ENCODE measurements around the gene NAALADL2.

NAALADL2 gene

DNA sequence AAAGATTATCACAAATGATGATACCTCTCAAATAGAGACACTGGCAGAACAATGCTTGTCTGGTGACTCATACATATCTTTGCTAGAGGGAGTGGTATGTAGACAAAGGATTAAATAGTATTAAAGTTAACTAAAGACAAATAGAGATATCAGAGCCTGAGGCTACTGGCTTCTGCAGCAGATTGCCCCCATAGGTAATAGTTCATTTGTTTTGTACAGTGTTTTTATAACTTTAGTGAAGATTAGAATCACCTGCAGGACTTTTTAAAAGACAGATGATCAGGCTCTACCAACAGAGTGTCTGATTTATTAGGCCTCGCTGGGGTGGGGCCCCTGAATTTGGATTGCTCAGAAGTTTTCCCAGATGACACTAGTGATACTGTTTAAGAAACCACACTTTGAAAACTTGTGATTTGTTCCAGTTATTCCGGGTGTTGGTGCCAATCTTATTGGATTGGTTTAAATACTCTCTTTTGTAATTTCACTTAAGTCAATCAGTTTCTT, 96.4 kb downstream of the NAALADL2 start:
- Histone ChIP-seq H2AFZ (ENCODE audit: low read depth, low read length) (no peak overlapping the region), H3K27ac (ENCODE audit: low read length) (no peak overlapping the region), H3K4me2 (ENCODE audit: low read length) (no peak overlapping the region), H3K36me3 (replicated peaks; ENCODE audit: low read depth, low read length) (no peaks in the 10 kb centered on the region), H3K4me3 (ENCODE audit: low read length) (no peak overlapping the region), H3K9me3 (ENCODE audit: insufficient read depth, low read length) (no peaks in the 10 kb centered on the region), H3K27me3 (ENCODE audit: low read depth, low read length) (no peaks in the 10 kb centered on the region), H3K79me2 (ENCODE audit: low read length) (no peaks in the 10 kb centered on the region), H3K4me1 (ENCODE audit: low read length) (no peaks in the 10 kb centered on the region), H3K9ac (ENCODE audit: low read length) (no peak overlapping the region), H4K20me1 (ENCODE audit: insufficient read depth, low read length) (no peaks in the 10 kb centered on the region)
- TF ChIP-seq, protein P1, sequence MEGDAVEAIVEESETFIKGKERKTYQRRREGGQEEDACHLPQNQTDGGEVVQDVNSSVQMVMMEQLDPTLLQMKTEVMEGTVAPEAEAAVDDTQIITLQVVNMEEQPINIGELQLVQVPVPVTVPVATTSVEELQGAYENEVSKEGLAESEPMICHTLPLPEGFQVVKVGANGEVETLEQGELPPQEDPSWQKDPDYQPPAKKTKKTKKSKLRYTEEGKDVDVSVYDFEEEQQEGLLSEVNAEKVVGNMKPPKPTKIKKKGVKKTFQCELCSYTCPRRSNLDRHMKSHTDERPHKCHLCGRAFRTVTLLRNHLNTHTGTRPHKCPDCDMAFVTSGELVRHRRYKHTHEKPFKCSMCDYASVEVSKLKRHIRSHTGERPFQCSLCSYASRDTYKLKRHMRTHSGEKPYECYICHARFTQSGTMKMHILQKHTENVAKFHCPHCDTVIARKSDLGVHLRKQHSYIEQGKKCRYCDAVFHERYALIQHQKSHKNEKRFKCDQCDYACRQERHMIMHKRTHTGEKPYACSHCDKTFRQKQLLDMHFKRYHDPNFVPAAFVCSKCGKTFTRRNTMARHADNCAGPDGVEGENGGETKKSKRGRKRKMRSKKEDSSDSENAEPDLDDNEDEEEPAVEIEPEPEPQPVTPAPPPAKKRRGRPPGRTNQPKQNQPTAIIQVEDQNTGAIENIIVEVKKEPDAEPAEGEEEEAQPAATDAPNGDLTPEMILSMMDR (IDR thresholded peaks at IDR 0.05; ENCODE audit: low read depth, low read length), result no peak
- TF ChIP-seq EZH2phosphoT487 (IDR thresholded peaks at IDR 0.05; ENCODE audit: low read depth), result no peak

DNA sequence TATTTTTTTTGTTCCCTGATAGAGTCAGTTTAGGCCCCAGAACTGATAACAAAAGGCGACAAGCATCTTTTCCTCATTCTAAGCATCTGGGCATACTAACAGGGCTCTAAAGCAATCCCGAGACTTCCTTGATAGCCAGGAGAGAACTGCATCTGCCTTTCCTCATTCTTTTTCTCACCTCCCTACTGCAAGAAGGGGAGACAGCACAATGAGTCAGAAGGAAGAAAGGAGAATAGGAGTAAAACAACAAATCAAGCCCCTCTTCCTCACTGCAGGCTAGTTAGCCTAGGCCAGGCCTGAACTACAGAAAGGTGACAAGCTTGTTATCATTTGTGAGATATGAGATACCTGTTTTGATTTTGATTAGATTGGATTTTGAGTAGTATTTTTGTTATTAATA, 97.9 kb downstream of the NAALADL2 start:
- no peak overlapping the region for H3K27ac ChIP-seq (ENCODE audit: low read length)
- no peak overlapping the region for H3K4me2 ChIP-seq (ENCODE audit: low read length)

DNA sequence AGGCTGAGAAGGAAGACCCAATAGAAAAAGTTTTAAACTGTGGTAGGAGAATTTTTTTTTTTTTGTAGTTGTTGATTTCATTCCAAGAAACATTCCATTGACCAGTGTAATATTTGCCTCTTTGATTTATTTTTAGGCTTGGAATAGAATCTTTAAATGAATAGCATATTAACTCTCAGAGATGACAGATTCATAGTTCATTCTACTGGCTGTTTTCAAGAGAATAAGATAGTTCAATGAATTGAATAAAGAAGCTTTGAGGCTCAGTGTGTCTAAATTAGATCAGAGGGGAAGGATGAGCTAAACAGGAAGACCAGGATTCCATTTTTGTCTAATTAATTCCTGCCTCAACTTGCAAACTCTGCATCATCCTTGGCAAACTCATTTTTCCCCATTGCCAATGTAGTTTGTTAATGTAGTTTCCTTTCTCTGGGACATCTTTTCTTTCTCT, 98.4 kb downstream of the NAALADL2 start:
- Histone ChIP-seq H3K79me2 (ENCODE audit: low read length) (no peaks in the 10 kb centered on the region), H4K20me1 (ENCODE audit: insufficient read depth, low read length) (no peaks in the 10 kb centered on the region), H3K9me3 (ENCODE audit: insufficient read depth, low read length) (no peaks in the 10 kb centered on the region), H3K27ac (ENCODE audit: low read length) (no peak overlapping the region), H3K27me3 (ENCODE audit: low read depth, low read length) (no peaks in the 10 kb centered on the region), H3K4me1 (ENCODE audit: low read length) (no peaks in the 10 kb centered on the region), H3K4me2 (ENCODE audit: low read length) (no peak overlapping the region), H3K36me3 (replicated peaks; ENCODE audit: low read depth, low read length) (no peaks in the 10 kb centered on the region), H3K4me3 (ENCODE audit: low read length) (no peak overlapping the region), H2AFZ (ENCODE audit: low read depth, low read length) (no peak overlapping the region), H3K9ac (ENCODE audit: low read length) (no peak overlapping the region)
- TF ChIP-seq EZH2phosphoT487 (IDR thresholded peaks at IDR 0.05; ENCODE audit: low read depth), result no peak
- TF ChIP-seq, protein P1 (IDR thresholded peaks at IDR 0.05; ENCODE audit: low read depth, low read length), result no peak

More for the DNA sequence above, 97.9 kb downstream of the NAALADL2 start:
- Histone ChIP-seq H2AFZ (ENCODE audit: low read depth, low read length) (no peak overlapping the region), H3K79me2 (ENCODE audit: low read length) (no peaks in the 10 kb centered on the region), H3K27me3 (ENCODE audit: low read depth, low read length) (no peaks in the 10 kb centered on the region), H3K9ac (ENCODE audit: low read length) (no peak overlapping the region), H3K9me3 (ENCODE audit: insufficient read depth, low read length) (no peaks in the 10 kb centered on the region), H3K4me3 (ENCODE audit: low read length) (no peak overlapping the region), H3K36me3 (replicated peaks; ENCODE audit: low read depth, low read length) (no peaks in the 10 kb centered on the region), H3K4me1 (ENCODE audit: low read length) (no peaks in the 10 kb centered on the region), H4K20me1 (ENCODE audit: insufficient read depth, low read length) (no peaks in the 10 kb centered on the region)
- no peak for TF ChIP-seq EZH2phosphoT487 (IDR thresholded peaks at IDR 0.05; ENCODE audit: low read depth)
- TF ChIP-seq, protein P1 (IDR thresholded peaks at IDR 0.05; ENCODE audit: low read depth, low read length), result no peak

DNA sequence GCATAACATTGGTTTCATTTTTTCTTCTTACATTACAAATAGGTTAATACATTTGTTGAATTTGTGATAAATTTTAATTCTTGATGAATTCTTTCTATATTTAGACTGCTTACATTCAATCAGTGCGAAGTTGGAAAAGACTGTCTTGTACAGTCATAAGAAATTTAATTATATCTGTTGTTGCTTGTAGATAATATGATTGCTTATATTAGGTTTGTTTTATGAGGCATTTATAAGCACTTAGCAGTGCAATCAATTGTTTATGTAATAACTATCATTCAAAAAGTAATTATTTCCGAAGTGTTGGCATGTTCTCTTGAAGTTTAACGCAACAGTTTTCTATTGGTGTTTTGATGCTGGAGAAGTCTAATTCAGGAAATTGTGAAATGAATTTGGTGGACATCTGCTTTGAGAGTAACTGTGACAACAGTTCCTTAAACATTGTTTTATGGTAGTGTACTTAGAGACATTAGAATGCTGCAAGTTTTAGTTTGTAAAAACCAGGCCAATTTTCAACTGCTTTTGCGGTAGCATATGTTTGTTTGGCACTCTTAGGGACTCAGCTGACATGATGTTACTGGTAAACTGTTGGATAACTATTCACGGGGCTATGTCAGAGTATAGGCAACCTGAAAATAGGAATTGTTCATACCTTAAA, 99.7 kb downstream of the NAALADL2 start:
- H3K4me2 ChIP-seq (ENCODE audit: low read length), result no peak overlapping the region
- TF ChIP-seq, protein P1 (IDR thresholded peaks at IDR 0.05; ENCODE audit: low read depth, low read length), result no peak
- TF ChIP-seq EZH2phosphoT487 (IDR thresholded peaks at IDR 0.05; ENCODE audit: low read depth), result no peak
- no peak overlapping the region for H3K27ac ChIP-seq (ENCODE audit: low read length)

More for the DNA sequence above, 99.7 kb downstream of the NAALADL2 start:
- H3K4me1 ChIP-seq (ENCODE audit: low read length), result no peaks in the 10 kb centered on the region
- H3K27me3 ChIP-seq (ENCODE audit: low read depth, low read length), result no peaks in the 10 kb centered on the region
- no peaks in the 10 kb centered on the region for H4K20me1 ChIP-seq (ENCODE audit: insufficient read depth, low read length)
- no peak overlapping the region for H2AFZ ChIP-seq (ENCODE audit: low read depth, low read length)
- H3K9me3 ChIP-seq (ENCODE audit: insufficient read depth, low read length), result no peaks in the 10 kb centered on the region
- H3K4me3 ChIP-seq (ENCODE audit: low read length), result no peak overlapping the region
- no peak overlapping the region for H3K9ac ChIP-seq (ENCODE audit: low read length)
- H3K79me2 ChIP-seq (ENCODE audit: low read length), result no peaks in the 10 kb centered on the region
- H3K36me3 ChIP-seq (replicated peaks; ENCODE audit: low read depth, low read length), result no peaks in the 10 kb centered on the region

Data from OCI-LY3 (cell line).